GM12801 (cell line): ENCODE results near the gene RAP1B.

Experiments
- TF ChIP-seq, protein P1 (sequence below): IDR thresholded peaks from one replicate; pipeline ENCODE4 v1.5.1; 2011; ENCODE audit warnings: control low read depth; ENCODE audit not compliant: insufficient read length; ENCODE audit errors: extremely low read depth

The RAP1B gene

DNA sequence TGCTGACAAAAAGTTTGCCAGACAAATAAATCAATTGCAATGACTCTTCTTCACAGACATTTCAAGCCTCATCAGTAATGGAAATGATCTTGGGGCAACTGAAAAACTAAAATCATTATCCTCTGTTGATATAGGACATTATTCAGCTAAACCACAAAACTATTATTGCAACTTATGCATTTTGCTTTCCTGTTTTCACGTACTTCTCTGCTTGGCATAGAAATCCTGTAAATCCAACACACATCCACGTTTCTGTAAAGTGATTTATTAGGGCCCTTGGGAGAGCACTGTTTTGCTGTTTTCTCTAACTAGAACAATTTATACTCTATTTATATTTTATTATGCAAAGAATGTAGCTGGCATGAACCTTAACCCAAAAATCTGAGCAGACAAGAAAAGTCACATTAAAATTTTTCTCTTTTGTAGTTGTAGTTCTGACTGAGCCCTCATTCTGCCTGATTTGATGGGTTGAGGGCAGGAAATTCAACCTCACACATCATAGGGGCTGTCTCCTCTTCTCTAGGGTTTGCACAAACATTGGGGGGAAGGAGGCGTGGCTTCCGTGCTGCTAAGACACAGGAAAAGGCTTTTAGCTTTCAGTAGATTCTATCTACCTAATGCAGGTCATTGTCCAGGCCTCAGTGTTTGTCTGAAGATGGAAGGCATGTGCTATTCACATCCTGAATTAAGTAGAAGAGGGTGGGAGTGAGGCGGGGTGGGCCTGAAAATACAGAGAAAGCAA lies 64.6 kb downstream of the RAP1B start:
- TF ChIP-seq, protein P1, sequence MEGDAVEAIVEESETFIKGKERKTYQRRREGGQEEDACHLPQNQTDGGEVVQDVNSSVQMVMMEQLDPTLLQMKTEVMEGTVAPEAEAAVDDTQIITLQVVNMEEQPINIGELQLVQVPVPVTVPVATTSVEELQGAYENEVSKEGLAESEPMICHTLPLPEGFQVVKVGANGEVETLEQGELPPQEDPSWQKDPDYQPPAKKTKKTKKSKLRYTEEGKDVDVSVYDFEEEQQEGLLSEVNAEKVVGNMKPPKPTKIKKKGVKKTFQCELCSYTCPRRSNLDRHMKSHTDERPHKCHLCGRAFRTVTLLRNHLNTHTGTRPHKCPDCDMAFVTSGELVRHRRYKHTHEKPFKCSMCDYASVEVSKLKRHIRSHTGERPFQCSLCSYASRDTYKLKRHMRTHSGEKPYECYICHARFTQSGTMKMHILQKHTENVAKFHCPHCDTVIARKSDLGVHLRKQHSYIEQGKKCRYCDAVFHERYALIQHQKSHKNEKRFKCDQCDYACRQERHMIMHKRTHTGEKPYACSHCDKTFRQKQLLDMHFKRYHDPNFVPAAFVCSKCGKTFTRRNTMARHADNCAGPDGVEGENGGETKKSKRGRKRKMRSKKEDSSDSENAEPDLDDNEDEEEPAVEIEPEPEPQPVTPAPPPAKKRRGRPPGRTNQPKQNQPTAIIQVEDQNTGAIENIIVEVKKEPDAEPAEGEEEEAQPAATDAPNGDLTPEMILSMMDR: no peak

DNA sequence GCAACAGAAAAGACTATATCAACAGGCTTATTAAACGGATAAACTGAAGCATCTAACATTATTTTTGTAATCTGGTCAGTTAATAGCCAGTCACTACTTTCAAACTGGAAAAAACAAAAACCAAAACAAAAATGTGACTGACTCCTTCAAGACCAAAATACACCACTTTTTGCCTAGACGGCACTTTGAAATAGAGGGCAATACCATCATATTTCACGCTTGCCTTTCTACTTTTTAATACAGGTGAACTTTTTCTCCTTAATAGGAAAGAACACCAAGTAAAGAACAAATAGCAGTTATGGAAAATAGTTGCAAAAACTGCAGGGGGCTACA lies 75.5 kb downstream of the RAP1B start:
- TF ChIP-seq, protein P1: no peak

DNA sequence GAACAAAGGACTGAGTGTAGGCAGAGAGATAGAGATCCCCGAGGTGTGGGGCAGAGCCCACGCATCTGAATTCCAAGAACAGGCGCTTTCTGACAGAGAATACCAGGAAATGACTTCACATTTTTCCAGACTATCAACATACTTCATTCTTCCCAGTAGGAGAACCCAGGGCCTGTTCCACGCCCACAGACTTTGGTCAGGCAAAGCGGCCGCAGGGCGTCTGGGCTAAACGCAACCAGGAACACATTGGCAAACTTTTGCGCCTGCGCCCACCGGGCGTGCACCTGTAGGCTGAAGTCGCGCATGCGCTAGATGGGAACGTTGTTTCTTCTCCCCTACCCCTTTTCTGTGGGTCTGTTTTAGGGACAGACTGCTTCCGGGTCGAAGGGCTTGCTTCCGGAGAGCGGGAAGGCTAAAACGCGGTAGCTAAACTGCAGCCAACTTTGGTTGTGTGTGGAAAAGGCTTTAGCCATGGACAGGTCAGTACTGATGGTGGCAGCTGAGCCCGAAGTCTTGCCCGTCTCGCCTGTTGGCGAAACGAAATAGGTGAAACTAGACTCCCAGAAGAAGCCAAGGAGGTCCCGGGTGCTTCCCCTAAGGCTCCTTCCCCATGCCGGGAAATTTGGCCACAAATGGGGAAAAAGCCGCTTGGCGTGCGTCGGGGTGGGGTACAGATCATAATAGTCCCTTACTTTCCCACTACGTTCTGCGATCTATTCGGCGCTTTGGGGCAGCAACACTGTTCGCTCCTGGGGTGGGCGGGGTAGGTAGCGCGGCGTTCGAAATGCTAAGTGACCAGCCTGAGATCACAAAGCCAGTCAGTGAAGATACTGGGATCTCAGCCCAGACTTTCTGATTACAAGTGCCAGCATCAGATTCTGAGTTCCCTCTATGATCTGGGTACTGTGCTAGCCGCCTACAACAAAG lies 76.2 kb downstream of the RAP1B start, which contains the start of gene NUP107:
TSS of gene NUP107 (plus strand) at position 384 of the 927 bp plus-strand sequence. CDS start at position 472, 88 bp downstream.
- TF ChIP-seq, protein P1: no peak

DNA sequence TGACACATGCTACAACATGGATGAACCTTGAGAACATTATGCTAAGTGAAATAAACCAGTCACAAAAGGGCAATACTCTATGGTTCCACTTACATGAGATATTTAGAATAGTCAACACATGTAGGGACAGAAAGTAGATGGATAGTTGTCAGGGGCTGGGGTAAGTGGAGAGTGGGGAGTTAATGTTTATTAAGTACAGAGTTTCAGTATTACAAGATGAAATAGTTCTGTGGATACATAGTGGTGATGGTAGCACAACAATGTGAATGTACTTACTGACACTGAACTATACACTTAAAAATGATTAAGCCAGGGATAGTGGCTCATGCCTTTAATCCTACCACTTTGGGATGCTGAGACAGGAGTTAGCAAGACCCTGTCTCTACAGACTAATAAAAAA lies 84.8 kb downstream of the RAP1B start:
- TF ChIP-seq, protein P1: no peak

DNA sequence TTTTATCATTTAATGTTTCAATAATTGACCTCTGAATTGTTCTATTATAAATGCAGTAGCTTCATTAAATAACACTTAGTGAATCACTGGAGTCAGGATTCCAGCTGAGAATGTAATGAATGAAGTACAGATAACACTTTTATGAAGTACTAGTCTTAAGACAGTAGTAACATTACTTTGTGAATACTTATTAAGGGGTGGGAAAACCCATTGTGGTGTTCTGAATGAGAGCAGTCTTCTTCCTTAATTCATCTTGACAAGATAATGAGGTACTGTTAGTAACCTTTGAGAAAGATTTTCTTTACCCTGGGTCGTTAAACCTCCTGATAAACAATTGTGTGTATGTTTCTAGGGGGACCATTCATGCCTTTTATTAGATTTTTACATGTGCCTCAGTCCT lies 88.8 kb downstream of the RAP1B start:
- TF ChIP-seq, protein P1: no peak
